RKO (cell line): ENCODE results near the gene ENTREP1.
"Not testable (repeated sequence)": the region's sequence is repeated elsewhere in the genome, so short reads cannot be mapped to it uniquely, and the experiment has no call there.

ENCODE experiments used
- DNase-seq: peaks from one replicate; pipeline ENCODE4 v3.0.0-alpha.2; 2016; ENCODE audit warnings: low spot score

Gene ENTREP1

DNA sequence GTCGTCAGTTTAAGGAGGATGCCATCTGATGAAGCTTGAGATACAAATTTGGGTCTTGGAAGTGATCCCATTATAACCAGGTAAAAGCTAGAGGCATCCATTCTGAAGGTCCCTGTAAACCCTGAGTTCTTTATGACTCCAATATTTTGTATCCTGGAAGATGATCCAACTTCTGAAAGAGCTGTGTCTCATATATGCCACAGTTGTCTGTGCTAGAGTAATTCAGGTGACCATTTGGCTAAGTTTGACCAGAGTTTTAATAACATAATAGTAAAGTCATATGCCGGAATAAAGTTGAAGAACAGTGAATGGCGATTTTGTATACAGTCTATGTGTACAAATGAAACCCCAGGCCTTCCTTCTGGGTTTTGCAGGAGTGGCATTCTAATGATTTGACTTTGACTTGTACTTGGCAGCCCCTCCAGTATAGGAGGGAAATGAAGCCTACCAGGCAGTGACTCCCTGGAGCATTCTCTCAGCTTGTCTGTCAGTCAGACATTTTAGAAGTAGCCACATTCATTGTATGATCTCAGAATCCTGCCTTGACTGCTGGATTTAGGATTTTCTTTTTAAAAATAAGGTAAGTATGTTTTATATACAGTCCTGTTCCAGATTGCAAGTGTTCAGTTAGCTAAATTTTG lies 39.6 kb downstream of the ENTREP1 start:
- DNase-seq, result no peak

- no peak for DNase-seq
Measured at GRCh38 chr9:69370430-69370829, 45.4 kb downstream of the ENTREP1 start.

DNA sequence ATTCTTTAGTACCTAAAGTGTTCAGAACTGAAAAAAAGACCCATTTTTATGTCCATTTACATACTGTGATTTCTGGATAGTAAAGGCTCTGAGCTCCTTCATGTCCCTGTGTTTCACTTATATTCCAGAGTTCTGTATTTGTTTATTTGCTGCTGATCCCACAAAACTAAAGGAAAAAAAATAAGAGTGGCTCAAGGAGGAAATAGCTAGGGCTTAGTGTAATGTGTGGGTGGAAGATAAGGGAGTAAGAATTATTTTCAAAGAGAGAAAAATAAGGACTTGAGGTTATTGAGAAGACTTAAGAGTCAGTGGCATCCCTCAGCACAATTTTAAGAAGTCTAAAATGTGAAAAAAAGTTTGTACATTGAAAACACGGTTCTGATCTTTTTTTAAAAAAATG lies 46.0 kb downstream of the ENTREP1 start:
- DNase-seq, result no peak

GRCh38 chr9:69376651-69377050 lies 51.6 kb downstream of the ENTREP1 start:
- no peak for DNase-seq

DNA sequence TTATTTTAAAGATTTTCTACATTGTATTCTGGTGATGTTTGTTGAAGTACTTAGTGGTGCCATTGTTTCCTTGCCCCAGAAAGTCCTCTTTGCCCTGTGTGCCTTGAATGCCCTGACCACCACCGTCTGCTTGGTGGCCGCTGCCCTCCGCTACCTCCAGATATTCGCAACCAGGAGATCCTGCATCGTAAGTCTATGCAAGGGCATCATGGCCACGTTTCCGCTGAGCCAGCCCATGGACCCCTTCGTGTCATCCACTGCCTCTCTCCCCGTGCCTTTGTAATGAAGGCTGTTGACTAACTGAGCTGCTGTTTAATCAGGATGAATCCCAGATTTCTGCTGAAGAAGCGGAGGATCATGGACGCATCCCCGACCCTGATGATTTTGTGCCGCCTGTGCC lies 52.3 kb downstream of the ENTREP1 start:
- DNase-seq, result no peak

DNA sequence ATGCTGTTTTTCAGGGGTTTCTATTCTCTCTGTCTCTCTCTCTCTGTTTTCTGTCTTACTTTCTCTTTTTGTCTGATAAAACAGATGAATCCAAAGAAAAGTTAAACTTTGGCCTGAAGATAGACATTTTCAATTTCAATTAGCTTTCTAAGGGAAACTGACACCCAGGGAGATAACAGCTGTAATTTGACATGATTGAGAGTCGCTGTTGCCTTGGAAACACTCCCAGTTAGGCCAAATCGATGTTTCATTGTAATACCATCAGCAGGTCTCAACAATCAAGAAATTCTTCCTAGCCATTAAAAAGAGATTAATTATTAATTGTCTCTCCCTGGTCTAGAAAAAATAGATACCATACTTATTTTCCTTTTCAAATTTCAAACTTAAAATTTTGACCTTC lies 53.0 kb downstream of the ENTREP1 start:
- DNase-seq, result no peak

DNA sequence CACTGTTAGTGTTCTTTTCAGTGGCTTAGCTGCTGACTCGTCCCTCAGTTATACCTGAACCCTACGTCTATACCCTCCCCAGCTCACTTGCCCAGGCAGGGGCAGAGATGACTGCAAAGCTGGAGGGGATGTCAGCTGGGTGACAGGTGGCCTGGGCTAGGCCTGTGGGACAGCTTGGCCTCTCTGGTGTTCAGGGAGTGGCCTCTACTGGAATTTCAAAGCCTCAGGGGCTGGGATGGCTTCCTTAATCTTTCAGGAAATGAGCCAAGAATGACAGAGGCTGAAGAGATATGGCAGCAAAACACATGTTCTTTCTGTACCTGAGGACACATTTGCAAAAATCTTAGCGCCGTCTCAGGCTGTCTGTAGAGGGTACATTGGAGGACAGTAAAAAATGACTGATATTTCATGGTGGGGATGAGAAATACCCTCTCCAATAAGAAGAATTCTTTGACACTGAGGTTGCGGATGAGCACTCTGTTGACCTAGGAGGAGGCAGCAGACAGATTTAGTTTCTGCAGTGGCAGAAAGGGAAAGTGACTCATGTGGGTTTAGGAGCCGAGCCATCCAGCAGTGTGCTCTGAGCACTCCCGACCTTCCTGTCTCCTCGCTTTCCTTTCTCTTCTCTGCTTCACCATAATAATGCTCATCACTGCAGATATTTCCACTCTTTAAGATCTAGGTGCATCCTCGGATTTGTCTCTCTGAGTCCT lies 54.4 kb downstream of the ENTREP1 start:
- DNase-seq, result no peak

DNA sequence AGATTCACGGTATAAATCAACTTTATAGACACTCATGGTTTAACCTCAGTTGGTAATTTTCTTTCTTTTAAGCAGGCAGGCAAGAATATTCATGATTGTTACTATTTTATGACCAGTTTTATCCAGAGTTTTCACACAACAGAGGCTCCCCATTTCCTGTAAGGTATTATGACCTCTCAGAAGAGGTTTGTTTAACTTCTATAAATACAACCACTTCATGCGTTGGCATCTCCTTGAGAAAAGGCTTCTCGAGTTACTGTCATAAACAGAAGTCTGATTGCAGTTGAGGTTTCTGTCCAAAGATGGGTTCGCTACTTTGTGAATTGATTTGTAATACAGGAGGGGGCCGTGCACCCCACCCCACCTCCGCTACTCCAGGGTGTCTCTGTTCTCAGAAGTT lies 55.3 kb downstream of the ENTREP1 start:
- DNase-seq, result no peak

GRCh38 chr9:69380811-69381210 lies 55.8 kb downstream of the ENTREP1 start:
- no peak for DNase-seq

- no peak for DNase-seq
Measured at GRCh38 chr9:69382135-69382534, 57.1 kb downstream of the ENTREP1 start.

GRCh38 chr9:69385581-69386033 lies 60.6 kb downstream of the ENTREP1 start:
- no peak for DNase-seq

- no peak for DNase-seq
Measured at GRCh38 chr9:69386651-69387050, 61.6 kb downstream of the ENTREP1 start.

- DNase-seq, result no peak
Measured at GRCh38 chr9:69388596-69388995, 63.6 kb downstream of the ENTREP1 start.

- no peak for DNase-seq
Measured at GRCh38 chr9:69389437-69389995, 64.5 kb downstream of the ENTREP1 start.

DNA sequence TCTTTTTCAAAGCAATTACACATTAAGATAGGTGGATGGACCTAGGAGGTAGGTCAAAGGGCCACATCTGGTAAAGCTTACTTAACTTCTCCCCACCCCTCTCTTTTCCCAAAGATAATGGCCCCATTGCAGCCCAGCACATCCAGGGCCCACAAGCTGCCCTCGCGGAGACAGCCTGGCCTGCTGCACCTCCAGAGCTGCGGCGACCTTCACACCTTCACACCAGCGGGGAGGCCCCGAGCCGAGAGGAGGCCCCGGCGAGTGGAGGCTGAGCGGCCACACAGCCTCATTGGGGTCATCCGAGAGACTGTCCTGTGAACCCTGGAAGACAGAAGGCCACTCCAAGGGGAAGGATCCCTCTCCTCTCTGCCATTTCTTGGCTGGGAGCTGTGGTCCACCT lies 66.5 kb downstream of the ENTREP1 start:
- no peak for DNase-seq

GRCh38 chr9:69391946-69392345 lies 66.9 kb downstream of the ENTREP1 start:
- no peak for DNase-seq

DNA sequence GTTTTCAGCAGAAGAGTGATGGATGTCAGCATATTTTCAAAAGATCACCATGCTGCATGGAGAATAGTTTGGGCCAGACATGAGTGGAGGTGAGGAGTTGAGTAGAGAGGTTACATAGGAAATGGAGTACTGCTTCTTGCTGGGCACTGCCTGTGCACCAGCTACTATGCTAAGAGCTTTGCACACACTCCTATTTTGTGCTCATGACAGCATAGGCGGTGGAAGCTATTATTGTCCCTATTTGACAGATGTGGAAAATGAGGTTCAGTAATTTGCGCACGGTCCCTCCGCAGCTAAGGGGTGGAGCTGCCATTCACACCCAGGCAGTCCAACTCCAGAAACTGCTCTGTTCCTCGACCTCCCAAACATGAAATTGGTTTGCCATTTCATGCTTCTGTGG lies 67.8 kb downstream of the ENTREP1 start:
- no peak for DNase-seq

DNA sequence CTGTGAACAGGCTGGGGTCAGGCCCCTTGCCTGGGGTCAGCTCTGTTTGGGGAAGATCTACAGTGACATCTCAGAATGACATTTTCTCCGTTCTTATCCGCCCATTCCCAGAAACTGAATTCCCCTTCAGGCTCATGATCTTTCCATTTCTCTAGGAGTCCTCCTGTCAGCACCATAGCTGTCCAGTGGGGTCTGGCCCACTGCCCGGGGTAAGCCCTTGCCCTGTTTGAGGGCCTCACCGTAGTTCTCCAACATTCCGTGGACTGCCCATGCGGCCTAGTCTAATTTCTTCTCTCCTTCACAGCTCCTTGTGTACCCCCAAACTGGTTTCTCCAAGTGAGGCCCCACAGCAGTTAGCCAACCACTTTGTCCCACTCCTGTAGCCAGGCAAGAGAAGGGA lies 68.4 kb downstream of the ENTREP1 start:
- DNase-seq, result no peak

- DNase-seq, result no peak
Measured at GRCh38 chr9:69395718-69396117, 70.7 kb downstream of the ENTREP1 start.

DNA sequence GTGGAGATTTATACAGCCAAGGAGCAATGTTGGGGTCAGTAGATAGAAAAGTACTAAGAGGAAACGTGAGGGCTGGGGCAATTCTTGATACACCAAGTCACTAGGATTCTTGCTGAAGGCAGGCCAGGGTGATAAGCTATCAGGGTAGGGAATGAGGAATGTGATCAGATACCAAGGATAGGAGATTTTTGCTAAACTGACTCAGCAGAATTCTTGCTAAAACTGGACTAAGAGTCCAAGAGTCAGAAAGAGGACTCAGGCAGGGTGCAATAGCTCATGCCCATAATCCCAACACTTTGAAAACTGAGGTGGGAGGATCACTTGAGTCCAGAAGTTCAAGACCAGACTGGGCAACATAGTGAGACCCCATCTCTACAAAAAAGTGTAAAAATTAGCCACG lies 71.7 kb downstream of the ENTREP1 start:
- DNase-seq, result no peak

GRCh38 chr9:69397384-69398214 lies 72.6 kb downstream of the ENTREP1 start:
- DNase-seq, result no peak

DNA sequence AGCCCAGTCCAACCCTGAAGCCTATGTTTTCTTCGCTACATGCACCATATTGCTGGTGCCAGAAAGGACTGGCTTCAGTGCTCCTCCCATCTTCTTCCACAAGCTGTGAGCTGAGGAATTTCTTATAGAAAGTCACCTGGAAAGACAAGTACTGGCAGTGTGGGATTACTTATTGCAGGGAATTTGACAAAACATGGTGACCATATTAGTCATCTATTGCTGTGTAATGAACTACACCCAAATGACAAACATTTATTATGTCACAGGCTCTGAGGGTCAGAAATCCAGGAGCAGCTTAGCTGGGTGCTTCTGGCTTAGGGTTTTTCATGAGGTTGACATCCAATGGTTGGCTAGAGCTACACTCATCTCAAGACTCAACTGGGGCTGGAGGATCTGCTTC lies 75.5 kb downstream of the ENTREP1 start:
- no peak for DNase-seq

GRCh38 chr9:69409936-69410335 lies 84.9 kb downstream of the ENTREP1 start:
- DNase-seq, result not testable (repeated sequence)
